IMR-90 (cell line): ENCODE data around the gene COX7A1.

Experiments
- BHLHE40 ChIP-seq: fragments of 150-350 bp; IDR thresholded peaks from 2 replicates; pipeline ENCODE4 v1.6.1; 2016; ENCODE audit warnings: mild to moderate bottlenecking, low read depth, low read length
- CEBPB ChIP-seq: IDR thresholded peaks from 2 replicates; pipeline ENCODE4 v1.6.1; 2012; ENCODE audit warnings: low read depth, low read length, improper control_type of control experiment
- FOS ChIP-seq: fragments of 150-350 bp; IDR thresholded peaks from 2 replicates; pipeline ENCODE4 v1.6.1; 2016; ENCODE audit warnings: low read depth, low read length
- MAFK ChIP-seq: IDR thresholded peaks from 2 replicates; pipeline ENCODE4 v1.6.1; 2012; ENCODE audit warnings: low read depth, low read length, improper control_type of control experiment
- MAZ ChIP-seq: IDR thresholded peaks from 2 replicates; pipeline ENCODE4 v1.6.1; 2012; ENCODE audit warnings: low read depth, mild to moderate bottlenecking, low read length, improper control_type of control experiment, moderate library complexity, borderline replicate concordance
- MXI1 ChIP-seq: IDR thresholded peaks from 2 replicates; pipeline ENCODE4 v1.6.1; 2012; ENCODE audit warnings: low read depth, mild to moderate bottlenecking, low read length, moderate library complexity, borderline replicate concordance
- POLR2A ChIP-seq: IDR thresholded peaks from 2 replicates; pipeline ENCODE4 v1.6.1; 2012; ENCODE audit warnings: mild to moderate bottlenecking, low read depth, low read length
- RAD21 ChIP-seq: IDR thresholded peaks from 2 replicates; pipeline ENCODE4 v1.6.1; 2012; ENCODE audit warnings: low read length, improper control_type of control experiment
- RCOR1 ChIP-seq: IDR thresholded peaks from 2 replicates; pipeline ENCODE4 v1.6.1; 2012; ENCODE audit warnings: mild to moderate bottlenecking, low read length, improper control_type of control experiment; ENCODE audit not compliant: insufficient replicate concordance
- RFX5 ChIP-seq: IDR thresholded peaks from 2 replicates; pipeline ENCODE4 v1.8.0; 2012; ENCODE audit warnings: low read depth, mild to moderate bottlenecking, low read length, moderate library complexity
- SMC3 ChIP-seq: fragments of 150-350 bp; IDR thresholded peaks from 2 replicates; pipeline ENCODE4 v1.6.1; 2016; ENCODE audit warnings: low read depth, mild to moderate bottlenecking, antibody characterized with exemption, low read length, moderate library complexity
- TF ChIP-seq, protein P1 (sequence below): conservative IDR thresholded peaks from 2 replicates; pipeline ENCODE4 v1.5.1; 2012; ENCODE audit warnings: mild to moderate bottlenecking, low read depth, low read length, improper control_type of control experiment
- TF ChIP-seq, protein P2 (sequence below): fragments of 150-350 bp; IDR thresholded peaks from 2 replicates; pipeline ENCODE4 v1.6.1; 2017; ENCODE audit warnings: mild to moderate bottlenecking, antibody characterized with exemption, low read length, low read depth

DNA sequence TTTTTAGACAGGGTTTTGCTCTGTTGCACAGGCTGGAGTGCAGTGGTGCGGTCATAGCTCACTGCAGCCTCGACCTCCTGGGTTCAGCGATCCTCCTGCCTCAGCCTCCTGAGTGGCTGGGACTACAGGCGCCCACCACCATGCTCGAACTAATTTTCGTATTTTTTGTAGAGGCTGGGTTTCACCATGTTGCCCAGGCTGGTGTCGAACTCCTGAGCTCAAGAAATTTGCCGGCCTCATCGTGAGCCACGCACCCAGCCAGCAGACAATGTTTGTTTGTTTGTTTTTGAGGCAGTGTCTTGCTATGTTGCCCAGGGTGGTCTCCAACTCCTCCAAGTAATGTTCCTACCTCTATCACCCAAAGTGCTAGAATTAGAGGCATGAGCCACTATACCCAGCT lies 879 bp upstream of the COX7A1 start:
- TF ChIP-seq, protein P1, sequence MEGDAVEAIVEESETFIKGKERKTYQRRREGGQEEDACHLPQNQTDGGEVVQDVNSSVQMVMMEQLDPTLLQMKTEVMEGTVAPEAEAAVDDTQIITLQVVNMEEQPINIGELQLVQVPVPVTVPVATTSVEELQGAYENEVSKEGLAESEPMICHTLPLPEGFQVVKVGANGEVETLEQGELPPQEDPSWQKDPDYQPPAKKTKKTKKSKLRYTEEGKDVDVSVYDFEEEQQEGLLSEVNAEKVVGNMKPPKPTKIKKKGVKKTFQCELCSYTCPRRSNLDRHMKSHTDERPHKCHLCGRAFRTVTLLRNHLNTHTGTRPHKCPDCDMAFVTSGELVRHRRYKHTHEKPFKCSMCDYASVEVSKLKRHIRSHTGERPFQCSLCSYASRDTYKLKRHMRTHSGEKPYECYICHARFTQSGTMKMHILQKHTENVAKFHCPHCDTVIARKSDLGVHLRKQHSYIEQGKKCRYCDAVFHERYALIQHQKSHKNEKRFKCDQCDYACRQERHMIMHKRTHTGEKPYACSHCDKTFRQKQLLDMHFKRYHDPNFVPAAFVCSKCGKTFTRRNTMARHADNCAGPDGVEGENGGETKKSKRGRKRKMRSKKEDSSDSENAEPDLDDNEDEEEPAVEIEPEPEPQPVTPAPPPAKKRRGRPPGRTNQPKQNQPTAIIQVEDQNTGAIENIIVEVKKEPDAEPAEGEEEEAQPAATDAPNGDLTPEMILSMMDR, result no peak
- TF ChIP-seq SMC3 (no peak), FOS (no peak), POLR2A (no peak), MXI1 (no peak), MAZ (no peak), MAFK (no peak), CEBPB (no peak), RCOR1 (no peak), BHLHE40 (no peak), RAD21 (no peak), RFX5 (no peak)
- TF ChIP-seq, protein P2, sequence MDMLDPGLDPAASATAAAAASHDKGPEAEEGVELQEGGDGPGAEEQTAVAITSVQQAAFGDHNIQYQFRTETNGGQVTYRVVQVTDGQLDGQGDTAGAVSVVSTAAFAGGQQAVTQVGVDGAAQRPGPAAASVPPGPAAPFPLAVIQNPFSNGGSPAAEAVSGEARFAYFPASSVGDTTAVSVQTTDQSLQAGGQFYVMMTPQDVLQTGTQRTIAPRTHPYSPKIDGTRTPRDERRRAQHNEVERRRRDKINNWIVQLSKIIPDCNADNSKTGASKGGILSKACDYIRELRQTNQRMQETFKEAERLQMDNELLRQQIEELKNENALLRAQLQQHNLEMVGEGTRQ, result no peak
